ENCODE measurements around the gene LCN6.
"Not testable (repeated sequence)": the region's sequence is repeated elsewhere in the genome, so short reads cannot be mapped to it uniquely, and the experiment has no call there.

LCN6 gene

GRCh38 chr9:136704741-136705140 is 43.6 kb downstream of the LCN6 start:
- not testable (repeated sequence) for DNase-seq

- DNase-seq = no peak
Observed at GRCh38 chr9:136703276-136703860, 45.0 kb downstream of the LCN6 start.

GRCh38 chr9:136701668-136702053 is 46.7 kb downstream of the LCN6 start:
- DNase-seq = no peak

GRCh38 chr9:136700959-136701667 is 47.2 kb downstream of the LCN6 start:
- DNase-seq = no peak

GRCh38 chr9:136700304-136700703 is 48.0 kb downstream of the LCN6 start:
- DNase-seq = no peak

GRCh38 chr9:136698635-136699246 is 49.6 kb downstream of the LCN6 start:
- DNase-seq = no peak

GRCh38 chr9:136697821-136698526 is 50.4 kb downstream of the LCN6 start:
- DNase-seq = no peak

- DNase-seq = no peak
Observed at GRCh38 chr9:136697146-136697820, 51.0 kb downstream of the LCN6 start.

- no peak for DNase-seq
Observed at GRCh38 chr9:136696502-136696901, 51.8 kb downstream of the LCN6 start.

GRCh38 chr9:136695955-136696354 is 52.4 kb downstream of the LCN6 start:
- peak; percentile 83 for DNase-seq

- peak; percentile 90 for DNase-seq
Observed at GRCh38 chr9:136695435-136695895, 52.9 kb downstream of the LCN6 start.

- DNase-seq = no peak
Observed at GRCh38 chr9:136694872-136695247, 53.5 kb downstream of the LCN6 start.

- DNase-seq = no peak
Observed at GRCh38 chr9:136694163-136694871, 54.0 kb downstream of the LCN6 start.

Data from NCI-H510A treated with DMSO at 0.1 percent for 48 hours (cell line).